Adrenal gland (tissue), 5 donors: ENCODE results near the gene TDRKH.

Experiments
- CTCF ChIP-seq, 6 experiments: fragments of 450-650 bp in 4 of 6; fragments of 200-600 bp in 2 of 6; sonication (generic) in 1 of 6; IDR thresholded peaks; 1 replicate in 5 of 6; 2 replicates in 1 of 6; pipeline versions ENCODE4 v1.5.1 to v1.8.0; 2016 to 2021; ENCODE audit warnings: antibody characterized with exemption in 6 of 6, mild to moderate bottlenecking in 2 of 6, moderate library complexity in 1 of 6
- POLR2A ChIP-seq, 2 donors: fragments of 450-650 bp; IDR thresholded peaks; one replicate each; pipeline ENCODE4 v1.6.1; 2017; ENCODE audit warnings: antibody characterized with exemption in 2 of 2, mild to moderate bottlenecking in 2 of 2, moderate library complexity in 1 of 2
- donor health status: DM: no; HTN: no; CAD: no.

- TF ChIP-seq CTCF (IDR thresholded peaks at IDR 0.05) (no peak), POLR2A (IDR thresholded peaks at IDR 0.05) (no peak)
These were observed 7.6 kb downstream of the TDRKH start for GRCh38 chr1:151782741-151783140.
